Stimulated activated CD8-positive, alpha-beta memory T cell treated with anti-CD3 and anti-CD28 coated beads, Interleukin-15, amount 100 ng/mL, for 24 hours (primary cell): ENCODE measurements around the gene CRACR2A.

ENCODE experiments used
- DNase-seq: peaks from one replicate; pipeline ENCODE4 v3.0.0-alpha.2; 2020; ENCODE audit warnings: low read depth

The CRACR2A gene

DNA sequence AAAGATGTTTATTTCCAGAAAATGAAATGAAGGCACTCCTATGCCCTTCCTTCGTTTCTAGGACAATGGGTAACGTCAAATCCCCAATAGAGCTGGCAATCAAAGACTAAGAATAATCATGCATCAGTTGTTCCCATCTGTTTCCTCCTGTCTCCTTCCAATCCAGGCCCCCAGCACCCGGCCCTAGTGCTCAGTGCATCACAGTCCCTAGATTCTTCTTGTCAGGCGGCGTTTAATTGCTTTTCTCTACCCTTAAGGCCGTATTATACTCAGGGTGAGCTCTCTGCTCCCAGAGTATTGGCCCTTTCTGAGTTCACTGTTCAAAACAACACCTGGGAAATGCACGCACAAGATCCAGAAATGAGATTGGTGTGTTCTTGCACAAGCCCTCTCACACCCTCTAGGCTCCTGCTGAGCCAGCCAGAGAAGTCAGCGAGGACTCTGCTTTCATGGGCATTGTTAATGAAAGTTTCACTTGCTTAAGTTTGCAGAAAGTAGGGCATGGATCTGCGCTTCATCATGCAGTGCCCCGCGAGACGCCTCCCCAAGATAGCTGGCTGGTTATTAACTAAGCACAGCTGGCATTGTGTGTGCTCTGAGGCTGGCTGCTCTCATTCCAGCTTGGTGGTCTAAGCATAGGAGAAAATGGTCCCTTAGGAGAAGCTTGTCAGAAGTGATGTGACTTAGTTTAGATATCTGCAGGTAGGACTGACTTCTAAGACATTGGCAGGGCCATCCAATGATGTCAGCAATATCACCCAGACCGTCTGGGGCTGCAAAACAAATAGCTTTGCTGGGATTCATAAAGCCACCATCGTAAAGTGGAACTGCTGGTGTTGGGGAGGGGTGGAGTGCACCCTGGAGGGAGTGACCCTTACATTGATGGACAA lies 28.7 kb downstream of the CRACR2A start:
- DNase-seq: no peak

DNA sequence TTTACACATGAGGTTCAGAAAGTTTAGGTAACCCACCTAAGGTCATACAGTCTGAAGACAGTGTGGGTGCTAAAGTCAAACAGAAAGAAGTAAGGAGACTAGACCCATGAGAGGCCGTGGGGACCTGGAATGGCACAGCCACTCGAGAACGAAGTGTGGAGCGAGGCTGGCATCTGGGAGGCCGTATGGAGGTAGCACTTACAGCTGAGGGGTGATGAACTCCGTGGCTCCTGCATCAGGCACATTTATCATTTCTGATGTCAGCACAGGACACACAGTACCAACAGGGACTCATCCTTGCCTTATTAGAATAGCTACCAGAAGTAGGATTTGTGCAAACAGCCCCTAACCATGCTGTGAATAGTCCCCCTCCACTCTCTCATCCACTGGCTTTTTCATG lies 30.5 kb downstream of the CRACR2A start:
- no peak for DNase-seq

DNA sequence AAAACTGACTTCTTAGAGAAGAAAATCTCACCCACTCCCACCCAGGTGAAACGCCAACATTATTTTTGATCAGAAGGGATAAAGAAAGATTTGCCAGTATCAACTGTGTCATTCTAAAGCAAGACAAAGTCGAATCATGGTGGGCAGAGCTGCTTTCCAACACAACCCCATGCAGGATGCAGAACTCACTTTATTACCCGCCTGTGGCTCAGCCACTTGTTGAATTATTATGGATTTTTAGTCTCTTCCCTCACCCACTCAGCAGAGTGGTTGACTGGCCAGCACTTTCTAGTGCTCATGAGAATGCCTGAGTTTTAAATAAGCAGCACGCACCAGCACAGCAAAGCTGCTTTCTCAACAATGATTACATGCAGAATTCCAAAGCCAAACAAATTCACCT lies 32.1 kb downstream of the CRACR2A start:
- DNase-seq: no peak

DNA sequence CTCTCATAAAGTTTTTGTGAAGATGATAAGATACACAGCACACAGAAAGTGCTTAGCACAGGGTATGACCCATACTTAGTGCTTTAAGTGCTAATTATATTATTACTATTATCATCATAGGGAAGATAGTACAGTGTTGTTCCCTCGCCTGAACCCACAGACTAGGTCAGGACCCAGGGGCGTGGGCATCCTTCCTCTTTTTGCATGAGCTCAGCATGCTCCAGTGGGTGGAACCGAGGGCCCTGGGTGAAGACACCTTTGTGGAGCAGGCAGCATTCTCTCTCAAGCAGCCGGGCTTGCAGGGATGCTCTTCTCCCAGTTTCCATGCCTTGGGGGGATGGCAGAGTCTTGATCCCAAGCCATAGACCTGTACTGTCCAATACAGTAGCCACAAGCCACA lies 34.8 kb downstream of the CRACR2A start:
- DNase-seq: no peak

DNA sequence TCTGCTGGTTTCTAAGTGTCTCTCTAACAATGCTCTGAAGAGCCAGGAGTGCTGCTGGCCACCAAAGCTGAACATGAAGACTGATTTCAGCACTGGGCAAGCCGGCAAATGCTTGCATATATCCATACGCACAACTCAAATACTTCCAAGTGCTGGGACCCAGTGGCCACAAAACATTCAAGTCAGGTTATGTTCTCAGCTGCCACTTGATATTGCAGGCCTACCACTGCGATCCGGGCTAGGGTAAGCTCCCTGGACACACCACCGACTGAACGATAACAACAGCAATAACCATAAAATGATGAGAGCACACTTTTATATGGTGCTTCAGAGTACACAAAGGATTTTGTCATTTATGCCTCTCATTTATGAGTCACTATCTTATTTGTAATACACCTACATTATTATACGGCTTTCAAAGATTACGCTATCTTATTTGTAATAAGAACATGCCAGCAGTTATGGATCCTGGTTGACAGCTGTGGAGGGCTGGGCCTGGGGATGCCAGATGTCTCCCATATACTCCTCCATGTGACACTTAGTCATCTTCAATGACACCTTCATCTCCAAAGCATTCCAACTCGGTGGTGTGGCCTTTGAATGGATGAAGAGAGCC lies 35.5 kb downstream of the CRACR2A start:
- no peak for DNase-seq

DNA sequence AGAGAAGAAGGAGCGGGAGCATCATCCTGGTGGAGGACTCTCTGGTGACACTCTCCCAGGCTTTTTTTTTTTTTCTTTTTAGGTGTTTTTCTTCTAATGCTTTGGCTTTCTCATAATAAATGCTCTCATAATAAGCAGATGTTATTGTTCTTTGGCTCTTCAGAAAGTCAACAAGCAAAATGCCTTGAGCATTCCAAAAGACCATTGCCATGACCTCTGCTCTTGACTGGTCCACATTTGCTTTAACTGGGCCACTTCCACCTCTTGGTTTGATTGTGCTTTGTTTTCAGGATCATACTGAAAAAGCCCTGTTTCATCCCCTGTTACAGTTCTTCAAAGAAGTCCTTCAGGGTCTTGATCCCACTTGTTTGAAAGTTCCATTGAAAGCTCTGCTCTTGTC lies 36.9 kb downstream of the CRACR2A start:
- DNase-seq: no peak

DNA sequence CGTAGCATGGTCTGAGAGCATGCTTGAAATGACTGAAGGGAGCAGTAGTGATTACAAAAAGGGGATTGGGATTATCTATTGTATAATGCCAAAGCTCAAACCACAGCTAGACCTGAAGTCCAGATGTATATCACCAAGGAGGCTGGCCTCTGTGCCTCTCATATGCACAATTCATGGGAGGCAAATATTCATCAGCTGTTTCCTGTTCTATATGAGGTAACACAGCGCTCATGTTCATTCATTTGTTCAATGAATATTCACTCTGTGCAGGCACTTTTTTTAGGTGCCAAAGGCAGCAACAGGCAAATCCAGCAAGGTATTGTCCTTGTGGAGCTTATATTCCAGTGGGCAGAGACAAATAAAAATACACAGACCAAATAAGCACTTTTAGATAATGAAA lies 39.0 kb downstream of the CRACR2A start:
- no peak for DNase-seq

DNA sequence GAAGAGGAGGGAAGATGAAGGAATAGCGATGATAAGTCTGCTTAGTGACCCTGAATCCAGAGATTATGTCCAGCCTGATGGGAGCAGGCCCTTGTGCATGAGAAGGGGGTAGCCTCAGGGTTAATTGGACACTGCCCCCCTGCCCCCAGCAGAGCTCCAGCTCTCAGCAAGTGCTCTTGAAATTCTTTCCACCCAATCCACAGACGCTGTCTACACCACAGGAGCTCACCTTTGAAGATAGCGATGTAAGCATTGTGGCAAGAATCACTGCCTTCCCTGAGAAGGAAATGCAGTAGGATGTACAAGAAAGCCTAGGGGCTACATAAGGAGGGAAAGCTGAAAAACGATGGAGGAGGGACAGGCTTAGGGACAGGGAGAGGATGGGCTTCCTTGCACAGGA lies 39.4 kb downstream of the CRACR2A start:
- DNase-seq: no peak

DNA sequence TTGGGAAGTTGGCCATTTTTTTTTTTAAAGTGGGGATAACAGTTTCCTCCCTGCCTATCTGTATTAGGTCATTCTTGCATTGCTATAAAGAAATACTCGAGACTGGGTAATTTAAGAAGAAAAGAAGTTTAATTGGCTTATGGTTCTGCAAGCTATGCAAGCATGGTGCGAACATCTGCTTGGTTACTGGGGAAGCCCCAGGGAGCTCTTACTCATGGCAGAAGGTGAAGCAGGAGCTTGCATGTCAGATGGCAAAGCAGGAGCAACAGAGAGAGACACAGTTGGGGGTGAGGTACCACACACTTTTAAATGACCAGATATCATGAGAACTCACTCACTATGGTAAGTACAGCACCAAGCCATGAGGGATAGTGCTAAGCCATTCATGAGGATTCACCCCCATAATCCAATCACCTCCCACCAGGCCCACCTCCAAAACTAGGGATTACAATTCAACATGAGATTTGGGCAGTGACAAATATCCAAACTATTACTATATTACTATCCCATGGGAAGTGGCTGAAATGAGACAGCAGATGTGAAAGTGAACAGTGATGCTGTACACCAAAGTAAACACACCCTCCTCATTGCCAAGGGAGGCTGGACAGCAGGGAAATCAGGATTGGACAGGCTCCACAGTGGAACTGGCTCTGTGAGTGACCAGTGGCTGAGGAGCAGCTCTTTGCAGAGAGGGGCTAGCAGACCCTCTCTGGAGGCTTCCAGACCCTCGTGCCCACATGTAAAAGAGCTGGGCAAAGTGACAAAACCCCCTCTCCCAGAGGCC lies 40.5 kb downstream of the CRACR2A start:
- DNase-seq: no peak

DNA sequence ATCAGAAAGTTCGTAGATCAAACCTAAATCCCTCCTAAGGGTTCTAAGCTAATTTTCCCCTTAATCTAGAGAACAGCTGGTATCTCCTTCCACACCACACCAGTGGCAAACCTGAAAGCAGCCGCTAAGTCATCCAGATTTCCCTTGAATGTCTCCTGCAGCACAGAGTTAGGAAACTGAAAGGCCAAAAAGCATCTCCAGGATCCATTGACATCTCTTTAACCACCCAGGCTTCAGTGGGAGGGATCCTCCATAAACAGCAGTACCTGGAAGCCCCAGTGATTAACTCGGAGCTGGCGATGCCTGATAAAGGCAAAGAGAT lies 47.6 kb downstream of the CRACR2A start:
- no peak for DNase-seq

DNA sequence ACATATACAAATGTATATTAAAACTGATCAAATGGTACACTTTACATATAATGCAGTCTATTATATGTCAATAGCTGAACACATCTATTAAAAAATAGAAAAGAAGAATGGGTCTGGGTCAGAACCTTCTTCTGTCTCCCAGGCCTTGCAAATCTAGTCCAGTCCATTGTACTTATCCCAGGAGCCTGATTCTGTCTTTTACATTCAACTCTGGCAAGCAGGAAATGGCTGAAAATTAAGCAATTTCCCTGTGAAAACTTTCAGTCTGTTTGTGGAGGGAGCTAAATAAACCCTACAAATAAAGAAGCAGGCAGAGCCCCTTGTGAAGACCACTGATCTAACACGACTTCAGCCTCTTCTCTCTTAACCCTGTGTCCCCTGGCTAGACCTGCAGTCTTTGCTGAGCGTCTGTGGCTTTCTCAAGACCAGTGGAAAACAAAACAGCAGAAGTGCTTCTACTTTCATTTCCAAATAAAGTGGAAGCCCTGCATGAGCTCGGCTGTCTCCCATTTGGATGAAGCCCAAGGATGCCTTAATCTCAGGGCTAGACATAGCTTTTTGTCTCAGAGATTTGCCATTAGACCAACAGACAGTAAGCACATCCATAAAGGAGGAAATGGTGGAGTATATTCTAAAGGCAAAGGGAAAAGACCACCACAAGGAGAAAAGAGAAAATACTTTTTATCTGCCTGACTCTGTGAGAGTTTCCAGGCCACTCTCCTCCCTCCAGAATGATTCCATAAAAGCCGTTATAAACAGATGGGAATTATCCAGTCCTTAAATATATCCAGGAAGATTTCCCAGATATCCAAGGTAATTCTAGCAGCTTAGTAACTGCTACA lies 48.2 kb downstream of the CRACR2A start:
- DNase-seq: no peak

DNA sequence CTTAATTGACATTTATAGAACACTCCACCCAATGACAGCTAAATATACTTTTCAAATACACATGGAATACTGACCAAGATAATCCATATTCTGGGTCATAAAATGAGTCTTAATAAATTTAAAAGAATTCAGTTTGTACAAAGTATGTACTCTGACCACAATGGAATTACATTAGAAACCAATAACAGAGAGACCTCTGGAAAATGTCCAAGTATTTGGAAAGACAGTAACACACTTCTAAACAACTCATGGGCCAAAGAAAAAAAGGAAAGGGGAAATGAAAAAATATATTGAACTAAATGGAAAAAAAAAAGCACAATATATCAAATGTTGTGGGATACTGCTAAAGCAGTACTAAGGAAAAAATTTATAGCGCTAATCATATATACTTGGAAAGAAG lies 52.0 kb downstream of the CRACR2A start:
- no peak for DNase-seq

DNA sequence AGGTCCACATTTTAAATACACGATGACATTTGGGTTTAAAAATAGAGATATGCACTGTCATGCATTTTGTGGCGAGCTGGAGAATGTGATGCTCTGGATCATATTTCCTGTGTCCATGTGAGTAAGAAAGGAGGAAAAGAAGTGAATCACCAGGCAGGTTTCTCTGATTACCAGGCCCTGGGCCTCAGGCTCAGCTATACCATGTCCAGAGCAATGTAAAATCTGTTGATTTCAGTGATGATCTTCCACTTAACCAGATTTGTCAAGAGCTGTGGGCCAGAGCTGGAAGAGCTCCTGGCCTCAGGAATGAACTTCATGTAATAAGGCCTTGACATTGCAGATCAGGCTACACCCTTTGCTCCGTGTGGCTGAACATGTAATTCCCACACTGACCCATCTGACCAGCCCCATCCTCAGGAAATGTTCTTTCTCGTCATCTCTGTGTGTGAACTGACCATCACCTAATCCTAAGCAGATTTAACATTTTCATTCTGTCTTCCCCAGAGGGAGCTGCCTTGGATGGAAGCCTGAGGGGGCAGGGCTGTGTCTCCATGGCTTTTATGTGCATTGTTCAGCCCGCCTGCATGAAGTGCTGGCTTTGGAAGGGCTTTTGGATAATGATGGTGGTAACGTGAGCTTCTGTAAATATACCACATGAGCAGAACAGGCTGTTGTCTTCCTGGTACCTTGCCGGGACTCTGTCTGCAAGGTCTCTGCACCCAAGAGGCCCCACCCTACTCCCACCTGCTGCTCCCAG lies 54.5 kb downstream of the CRACR2A start:
- DNase-seq: no peak

DNA sequence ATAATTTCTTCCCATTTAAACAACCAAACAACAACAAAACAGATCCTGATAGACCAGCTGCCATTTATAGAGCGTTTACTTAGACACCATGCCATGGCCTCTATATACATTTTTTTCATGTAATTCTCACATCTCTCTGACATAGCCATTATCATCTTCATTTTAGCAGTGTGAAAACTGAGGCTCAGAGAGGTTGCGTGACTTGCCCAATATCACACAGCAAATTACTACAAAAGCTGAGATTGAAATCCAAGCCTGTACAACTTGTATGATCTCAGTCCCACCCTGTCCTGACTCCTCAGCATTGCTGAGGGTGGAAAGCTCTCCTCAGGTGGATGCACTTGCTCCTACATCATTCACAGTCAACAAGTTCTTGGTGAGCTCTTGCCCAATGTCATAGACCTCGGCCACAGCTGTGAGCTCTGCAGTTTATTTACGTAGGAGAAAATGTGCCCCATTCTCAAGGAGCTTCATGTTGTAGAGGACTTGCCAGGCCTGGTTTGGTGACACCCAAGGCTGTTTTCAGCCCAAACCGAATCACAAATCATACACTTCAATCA lies 55.5 kb downstream of the CRACR2A start:
- no peak for DNase-seq

DNA sequence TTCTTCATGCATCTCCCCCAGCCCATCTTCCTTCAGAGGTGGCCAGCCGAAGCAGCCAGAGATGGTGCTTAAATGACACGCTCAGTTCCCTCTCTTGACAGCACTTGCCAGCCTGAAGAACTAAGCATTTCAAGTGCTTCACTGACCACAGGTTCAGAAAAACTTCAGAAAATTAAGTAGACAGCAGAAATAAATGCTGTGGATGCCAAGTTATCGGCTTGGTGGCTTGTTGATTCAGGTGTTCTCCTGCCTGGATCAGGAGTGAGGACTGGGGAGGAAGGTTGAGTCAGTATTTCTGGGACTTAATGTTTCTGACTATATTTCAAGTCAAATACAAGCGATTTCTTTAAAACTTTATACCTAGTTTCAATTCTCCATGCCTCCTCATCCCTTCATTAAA lies 58.2 kb downstream of the CRACR2A start:
- no peak for DNase-seq

DNA sequence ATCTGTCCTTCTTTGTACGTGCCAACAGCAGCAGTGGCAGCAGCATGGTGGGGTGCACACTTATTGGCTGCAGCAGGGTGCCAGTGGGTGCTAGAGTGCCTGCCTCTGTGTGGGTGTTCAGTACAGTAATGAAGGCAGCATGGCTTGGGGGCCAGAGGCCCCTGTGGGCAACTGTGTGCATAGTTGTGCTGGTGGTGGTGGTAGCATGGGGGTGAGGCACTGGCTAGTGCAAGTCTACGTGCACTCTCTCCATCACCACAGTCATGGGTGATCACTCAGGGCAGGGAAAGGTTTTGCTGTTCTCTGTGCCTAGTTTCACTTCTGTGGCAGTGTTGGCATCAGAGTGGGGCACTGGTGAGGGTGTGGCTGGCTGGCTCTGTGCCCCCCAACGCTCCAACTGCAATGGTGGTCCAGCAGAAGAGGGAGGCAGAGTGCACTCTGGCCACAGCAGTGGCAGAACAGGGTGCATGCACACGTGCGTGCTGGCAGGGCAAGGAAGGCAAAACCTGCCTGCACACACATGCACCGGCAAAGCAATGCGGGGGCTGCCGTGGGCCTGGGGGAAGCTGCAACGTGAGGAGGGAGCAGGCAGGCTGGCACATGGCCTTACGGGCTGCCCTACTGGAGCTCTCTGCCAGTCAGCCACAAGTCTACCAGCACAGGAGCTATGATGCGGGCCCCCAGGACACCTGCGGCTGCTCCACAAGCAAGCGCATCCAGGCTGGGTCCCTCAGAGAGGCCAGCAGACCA lies 60.1 kb downstream of the CRACR2A start:
- DNase-seq: no peak

DNA sequence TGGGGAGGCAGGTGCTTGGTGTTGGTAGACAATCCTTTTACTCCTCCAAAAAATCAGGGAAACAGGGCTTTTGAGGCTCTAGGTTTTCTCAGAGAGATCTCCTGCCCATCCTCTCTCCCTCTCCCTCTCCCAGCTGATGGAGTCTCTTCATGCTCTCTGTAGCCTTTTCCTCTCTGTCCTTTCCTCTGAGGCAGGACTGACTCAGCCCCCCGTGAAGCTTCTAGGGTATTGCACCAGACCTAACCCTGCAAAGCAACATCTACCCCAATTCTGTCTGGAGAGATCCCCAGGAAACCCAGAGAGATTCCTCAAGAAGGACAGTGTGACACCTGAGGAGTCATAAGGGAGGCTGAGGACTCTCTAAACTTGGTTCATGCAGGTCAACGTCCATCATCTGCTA lies 66.4 kb downstream of the CRACR2A start:
- no peak for DNase-seq

DNA sequence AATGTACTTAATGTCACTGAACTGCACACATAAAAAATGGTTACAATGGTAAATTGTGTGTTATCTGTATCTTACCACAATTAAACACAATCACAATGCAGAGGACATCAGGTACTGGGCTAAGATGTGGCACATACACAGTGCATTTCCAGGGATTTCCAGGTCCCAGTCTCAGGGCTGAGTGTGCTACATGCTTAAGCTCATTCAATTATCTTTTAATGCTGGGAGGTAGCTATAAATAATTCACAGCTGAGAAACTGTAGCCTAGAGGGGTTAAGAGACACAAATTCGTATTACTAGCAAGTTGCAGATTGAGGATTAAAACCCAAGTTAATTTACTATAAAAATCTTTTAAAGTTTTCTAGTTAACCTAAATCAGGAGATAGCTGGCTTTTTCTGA lies 67.1 kb downstream of the CRACR2A start:
- no peak for DNase-seq

DNA sequence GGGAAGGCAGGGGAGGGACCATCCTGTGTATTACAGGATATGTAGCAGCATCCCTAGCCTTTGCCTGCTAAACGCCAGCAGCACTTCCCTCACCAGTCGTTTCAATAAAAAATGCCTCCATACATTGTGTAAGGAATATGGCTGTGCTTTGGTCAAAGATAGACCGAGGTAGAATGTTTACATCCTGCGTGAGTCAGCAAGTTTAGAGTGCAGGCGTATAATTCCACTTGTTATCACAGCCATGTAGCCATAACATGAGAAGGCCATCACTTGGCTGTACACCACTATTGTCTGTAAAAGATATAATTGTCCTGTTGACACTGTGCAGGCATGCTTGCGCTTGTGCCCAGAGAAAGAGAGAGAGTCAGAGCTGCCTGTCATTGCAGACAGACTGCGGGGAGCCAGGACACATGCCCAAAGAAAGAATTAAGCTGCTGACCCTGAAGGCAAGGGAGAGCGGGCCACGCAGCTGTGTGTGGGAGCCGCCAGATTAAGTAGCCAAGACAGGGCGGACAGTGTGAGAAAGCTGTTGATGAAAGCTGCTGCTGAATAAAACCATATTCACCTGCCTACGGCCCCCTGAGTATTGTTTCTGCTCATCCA lies 68.4 kb downstream of the CRACR2A start:
- DNase-seq: no peak

DNA sequence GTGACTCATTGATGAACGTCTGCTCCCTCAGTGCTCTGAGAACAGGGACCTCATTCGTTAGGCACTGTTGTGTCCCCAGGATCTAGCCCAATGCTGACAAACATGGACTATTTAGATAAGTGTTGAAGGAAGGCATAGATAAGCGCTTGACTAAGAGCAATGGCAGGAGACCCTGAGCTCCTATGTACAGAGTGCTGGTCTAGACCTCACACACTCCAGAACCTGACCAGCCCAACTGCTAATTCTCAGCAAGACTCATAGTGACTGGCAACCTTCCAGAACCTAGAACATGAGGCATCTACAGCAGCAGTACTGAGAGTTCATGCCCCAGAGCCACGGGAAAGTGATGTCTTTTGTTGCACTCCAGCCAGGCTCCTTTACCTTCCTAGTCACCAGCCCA lies 69.2 kb downstream of the CRACR2A start:
- no peak for DNase-seq
